Hepatocyte (in vitro differentiated cells): ENCODE measurements around the gene COL13A1.

ENCODE experiments used
- CTCF ChIP-seq: fragments of 200-600 bp; sonication (generic); IDR thresholded peaks from 2 replicates; pipeline ENCODE4 v1.5.1; 2016; ENCODE audit warnings: antibody characterized with exemption, mild to moderate bottlenecking; ENCODE audit not compliant: poor library complexity
- EZH2 ChIP-seq: fragments of 200-600 bp; sonication (generic); IDR thresholded peaks from 2 replicates; pipeline ENCODE4 v1.6.1; 2016; ENCODE audit warnings: antibody characterized with exemption, mild to moderate bottlenecking, borderline replicate concordance
- EZH2phosphoT487 ChIP-seq: fragments of 200-600 bp; sonication (generic); IDR thresholded peaks from one replicate; pipeline ENCODE4 v1.6.1; 2018; ENCODE audit warnings: antibody characterized with exemption, mild to moderate bottlenecking, low read depth, moderate library complexity; ENCODE audit not compliant: unreplicated experiment, severe bottlenecking

GRCh38 chr10:69901628-69902505, 100.2 kb downstream of the COL13A1 start:
- TF ChIP-seq CTCF (peak; percentile 56), EZH2 (no peak), EZH2phosphoT487 (no peak)
